Measurements from ENCODE around the gene TNFAIP3.

DNA sequence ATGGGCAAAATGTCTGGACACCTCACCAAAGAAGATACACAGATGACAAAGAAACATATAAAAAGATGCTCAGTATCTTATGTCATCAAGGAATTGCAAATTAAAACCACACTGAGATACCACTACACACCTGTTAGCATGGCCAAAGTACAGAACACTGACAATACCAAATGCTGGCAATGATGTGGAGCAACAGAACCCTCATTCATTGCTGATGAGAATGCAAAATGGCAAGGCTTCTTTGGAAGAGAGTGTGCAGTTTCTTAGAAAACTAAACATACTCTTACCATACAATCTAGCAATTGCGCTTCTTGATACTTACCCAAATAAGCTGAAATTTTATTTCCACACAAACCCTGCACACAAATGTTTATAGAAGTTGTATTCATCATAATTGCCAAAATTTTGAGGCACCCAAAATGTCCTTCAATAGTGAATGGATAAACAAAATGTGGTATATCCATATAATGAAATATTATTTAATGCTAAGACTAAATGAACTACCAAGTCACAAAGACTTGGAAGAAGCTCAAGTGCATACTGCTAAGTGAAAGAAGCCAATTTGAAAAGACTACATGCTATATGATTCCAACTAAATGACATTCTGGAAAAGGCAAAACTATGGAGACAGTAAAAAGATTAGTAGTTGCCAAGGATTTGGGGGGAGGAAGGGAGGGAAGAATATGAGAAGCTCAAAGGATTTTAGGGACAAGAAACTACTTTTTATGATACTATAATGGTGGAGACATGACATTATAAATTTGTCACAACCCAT, 50.7 kb downstream of the TNFAIP3 start:
- TF ChIP-seq CTCF (conservative IDR thresholded peaks at IDR 0.05), result no peak
- no peak for TF ChIP-seq ZFX (IDR thresholded peaks at IDR 0.05)
